Non-pigmented ciliary epithelial cell (primary cell): ENCODE data around the gene ATP6V0D1.
"Not testable (repeated sequence)": the region's sequence is repeated elsewhere in the genome, so short reads cannot be mapped to it uniquely, and the experiment has no call there.

Experiments
- DNase-seq: peaks from one replicate; pipeline ENCODE4 v3.0.0-alpha.2; 2010; ENCODE audit warnings: low read depth

ATP6V0D1 gene

DNA sequence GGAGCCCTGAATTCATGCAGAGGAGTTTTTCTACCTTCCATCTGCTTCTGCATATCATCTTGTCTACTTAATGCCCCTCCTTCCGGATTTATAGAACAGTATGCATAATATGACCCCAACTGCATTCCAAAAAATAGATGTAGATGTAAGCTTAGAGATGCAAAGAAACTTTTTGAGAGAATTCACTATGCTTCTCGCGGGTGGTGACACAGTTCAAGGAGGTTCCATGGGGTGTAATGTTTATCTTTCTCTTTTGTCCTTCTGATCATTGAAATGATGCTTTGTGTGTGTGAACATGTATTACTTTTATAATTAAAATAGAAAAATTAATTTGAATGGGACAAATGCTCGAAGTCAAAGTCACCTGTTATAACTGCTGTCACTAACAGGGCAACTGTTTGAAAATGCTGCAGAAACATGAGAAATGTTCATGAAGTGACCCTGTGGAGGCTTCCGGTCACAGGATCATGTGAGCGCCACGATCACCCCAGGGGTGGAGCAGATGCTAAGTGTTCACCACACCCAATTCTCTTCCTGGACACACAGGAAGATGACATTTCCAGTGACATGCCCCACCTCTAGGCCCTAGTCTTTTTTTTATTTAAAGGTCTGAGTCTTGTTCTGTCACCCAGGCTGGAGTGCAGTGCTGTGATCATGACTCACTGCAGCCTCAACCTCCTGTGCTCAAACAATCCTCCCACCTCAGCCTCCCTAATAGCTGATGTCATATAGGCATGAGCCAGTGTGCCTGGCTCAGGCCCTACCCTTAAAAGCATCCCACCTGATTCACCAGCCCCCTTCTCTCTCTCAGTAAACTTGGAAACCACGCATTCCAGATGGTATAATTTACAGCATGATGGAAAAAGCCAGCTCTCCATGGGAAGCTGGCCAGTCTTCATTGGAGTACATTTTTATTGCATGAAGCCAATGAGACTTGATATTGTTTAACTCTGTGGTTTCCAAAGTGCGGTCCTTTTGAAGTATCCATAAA, 23.4 kb upstream of the ATP6V0D1 start:
- DNase-seq, result no peak

DNA sequence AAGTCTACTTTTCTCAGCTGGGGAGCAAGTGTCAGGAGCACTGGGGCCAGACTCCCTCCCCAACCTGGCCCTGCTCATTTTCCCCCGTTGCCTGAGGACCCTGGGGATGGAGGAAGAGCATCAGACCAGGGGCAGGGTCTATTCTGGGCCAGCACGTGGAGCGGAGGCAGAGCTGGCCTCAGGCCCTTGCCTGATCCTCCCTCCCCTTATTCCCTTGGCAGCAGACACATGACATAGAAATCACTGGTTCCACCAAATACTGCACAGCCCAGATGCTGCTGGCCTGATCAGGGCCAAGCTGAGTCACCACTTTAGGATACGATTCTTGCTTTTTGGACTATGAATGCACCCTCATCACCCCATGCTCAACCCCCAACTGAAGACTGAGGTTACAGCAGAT, 18.1 kb upstream of the ATP6V0D1 start:
- DNase-seq, result no peak

DNA sequence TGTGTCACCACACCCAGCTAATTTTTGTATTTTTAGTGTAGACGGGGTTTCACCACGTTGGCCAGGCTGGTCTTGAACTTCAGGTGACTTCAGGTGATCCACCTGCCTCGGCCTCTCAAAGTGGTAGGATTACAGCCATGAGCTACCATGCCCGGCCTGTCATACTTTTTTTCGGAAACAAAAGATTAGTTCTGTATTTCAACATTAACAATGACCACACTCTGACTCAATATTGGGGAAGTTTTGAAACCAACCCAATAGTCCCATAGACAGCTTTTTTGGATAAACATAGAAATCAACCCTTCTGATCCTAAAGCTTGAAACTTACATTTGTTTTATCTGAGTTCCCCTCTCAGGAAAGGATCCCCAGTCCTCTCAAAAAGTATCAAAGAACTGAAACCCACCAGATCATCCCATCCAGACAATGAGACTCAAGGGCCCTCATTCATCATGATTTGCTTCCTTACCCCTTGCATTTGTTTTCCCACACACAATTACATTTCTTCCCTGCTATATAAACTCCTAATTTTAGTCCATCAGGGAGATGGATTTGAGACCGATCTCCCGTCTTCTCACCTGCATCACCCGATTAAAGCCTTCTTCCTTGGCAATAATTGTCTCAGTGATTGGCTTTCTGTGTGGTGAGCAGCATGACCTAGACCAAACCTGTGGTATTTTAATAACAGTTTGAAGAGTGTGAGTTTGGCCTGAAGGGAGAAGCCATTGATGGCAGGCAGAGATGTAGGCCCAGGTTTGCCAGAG, 9.6 kb upstream of the ATP6V0D1 start:
- DNase-seq, result no peak

DNA sequence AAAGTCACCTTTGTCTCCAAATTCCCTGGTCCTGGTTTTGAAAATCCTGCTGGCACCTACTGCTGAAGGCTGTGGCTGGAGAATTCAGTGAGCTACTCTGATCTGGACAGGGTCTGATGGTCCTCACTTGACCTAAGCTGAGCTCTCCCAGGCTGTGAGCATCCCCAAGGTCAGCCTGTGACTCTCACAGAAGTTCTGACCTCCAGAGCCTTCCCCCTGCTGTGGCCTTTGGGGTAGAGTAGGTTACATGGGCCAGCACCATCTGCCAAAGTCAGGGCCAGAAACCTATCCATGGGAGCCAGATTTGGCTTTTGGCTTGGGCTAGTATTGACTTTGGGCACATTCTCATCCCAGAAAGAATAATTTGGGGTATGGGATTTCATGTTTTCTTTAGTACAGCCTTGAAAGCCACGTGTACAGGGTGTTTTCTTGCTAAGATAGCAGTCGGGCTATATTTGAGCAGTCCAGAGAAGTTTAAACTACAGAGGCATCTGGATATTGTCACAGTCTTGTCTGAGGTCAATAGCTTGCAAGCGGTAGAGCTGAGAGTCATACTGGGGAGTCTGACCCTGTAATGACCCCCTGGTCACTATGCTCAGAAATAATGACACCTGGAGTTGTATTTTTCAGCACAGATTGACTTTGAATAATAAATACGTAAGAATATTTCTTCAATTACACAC, 8.6 kb upstream of the ATP6V0D1 start:
- no peak for DNase-seq

DNA sequence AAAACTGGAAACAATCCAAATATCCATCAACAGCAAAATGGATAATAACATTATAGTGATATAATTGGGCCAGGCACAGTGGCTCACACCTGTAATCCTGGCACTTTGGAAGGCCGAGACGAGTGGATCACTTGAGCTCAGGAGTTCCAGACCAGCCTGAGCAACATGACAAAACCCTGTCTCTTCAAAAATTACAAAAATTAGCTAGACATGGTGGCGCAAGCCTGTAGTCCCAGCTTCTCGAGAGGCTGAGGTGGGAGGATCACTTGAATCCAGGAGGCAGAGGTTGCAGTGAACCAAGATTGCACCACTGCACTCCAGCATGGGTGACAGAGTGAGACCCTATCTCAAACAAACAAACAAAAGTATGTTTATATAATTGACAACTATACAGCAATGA, 6.6 kb upstream of the ATP6V0D1 start:
- not testable (repeated sequence) for DNase-seq

DNA sequence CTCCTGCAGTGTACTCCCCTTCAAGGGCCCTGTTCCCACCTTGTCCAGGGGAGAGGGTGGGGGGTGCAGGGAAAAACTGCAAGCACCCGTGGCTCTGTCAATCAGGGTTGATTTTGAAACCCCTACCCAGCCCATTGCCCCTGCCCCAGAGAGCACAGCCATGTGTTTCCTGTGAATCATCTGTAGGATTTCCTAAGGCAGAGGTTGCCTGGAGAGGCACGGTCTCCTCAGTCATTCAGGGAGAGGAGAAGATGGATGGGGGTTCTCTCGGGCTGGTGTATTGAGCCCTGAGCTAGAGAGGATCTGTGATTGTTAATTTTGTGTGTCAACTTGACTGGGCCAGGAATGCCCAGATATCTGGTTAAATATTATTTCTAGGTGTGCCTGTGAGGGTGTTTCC, 5.8 kb upstream of the ATP6V0D1 start:
- DNase-seq, result no peak

DNA sequence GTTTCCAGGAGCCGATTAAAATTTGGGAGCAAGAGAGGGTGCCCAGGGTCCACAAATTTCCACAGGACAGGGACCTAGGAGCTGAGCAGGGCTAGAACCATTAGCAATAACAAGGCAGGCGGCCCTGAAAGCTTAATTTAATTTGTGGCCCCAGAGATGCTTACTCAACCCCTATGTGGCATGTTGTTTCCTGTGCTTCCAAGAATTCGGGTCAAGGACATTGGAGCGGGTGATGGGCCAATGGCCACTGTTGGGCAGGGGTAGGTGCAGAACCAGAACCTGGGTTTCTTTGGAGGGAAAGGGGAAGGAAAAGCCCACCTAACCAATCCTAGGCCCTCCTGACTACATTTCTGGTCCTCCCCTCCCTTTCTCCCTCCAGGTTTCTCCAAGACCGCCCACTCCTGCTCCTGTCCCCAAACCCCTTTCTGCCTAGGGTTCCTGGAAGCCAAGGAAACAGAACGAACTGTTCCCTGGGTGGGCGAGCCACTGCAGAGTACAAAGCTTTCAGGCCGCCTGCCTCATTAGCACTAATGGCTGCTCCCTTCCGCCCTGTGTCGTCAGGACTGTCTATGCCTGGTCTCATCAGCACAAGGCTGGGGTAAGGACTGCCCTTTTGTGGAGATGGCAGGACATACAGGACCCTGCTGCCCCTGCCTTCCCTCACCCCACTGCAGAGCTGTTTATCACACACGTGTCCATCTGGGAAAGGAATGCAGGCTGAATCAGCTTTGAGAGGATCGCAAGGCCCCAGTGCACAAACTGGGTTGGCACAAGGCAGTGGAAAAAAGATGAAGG, 3.0 kb upstream of the ATP6V0D1 start:
- no peak for DNase-seq

DNA sequence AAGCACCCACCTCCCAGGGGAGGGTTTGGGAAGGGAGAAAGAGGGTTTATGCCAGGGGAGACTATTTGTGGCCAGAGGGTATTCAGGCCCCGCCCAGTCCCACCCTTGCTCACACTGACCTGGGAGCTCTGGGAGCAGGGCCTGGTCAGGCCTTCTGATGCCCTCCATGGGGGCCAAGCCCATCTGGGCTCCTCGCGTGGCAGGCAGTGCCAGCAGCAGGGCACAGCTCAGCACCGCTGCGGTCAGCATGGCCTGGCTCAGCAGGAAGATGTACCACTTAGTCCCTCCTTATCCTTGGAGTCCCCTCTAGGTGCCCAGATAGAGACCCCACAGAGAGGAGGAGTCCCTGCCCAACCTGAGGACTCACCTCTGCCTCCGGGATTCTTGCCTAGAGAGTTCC, 2.2 kb upstream of the ATP6V0D1 start, which contains the start of gene AGRP:
AGRP (minus strand) TSS at position 398 of the 400 bp plus-strand sequence; CDS start at position 249, 149 bp downstream.
- no peak for DNase-seq

DNA sequence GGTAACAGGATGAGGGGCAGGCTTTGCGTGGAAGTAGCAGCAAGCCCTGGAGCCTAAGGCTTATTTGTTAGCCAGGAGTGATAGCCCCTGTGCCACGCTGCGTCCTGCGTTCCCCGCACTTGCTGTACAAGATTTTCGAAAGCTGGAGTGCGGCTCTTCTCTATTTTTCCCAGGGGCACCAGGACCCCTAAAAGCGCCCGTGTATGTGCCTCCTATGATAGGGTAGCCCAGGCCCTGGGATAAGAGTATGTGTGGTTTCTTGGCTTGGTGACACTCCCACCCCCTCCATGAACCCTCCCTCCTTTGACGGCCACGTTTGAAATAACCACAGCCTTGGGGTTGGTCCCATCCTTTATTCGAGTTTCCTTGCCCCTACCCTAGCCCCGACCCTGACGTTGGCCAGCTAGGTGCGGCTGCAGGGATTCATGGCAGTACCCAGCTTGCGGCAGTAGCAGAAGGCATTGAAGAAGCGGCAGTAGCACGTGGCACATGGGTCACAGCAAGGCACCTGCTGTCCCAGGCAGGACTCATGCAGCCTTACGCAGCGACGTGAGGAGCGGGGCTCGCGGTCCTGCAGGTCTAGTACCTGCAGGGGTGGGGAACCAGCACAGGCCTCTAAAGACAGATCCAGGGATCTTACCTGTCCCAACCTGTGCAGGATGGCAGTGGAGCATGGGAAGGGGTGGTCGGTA, 1.4 kb upstream of the ATP6V0D1 start:
- no peak for DNase-seq

DNA sequence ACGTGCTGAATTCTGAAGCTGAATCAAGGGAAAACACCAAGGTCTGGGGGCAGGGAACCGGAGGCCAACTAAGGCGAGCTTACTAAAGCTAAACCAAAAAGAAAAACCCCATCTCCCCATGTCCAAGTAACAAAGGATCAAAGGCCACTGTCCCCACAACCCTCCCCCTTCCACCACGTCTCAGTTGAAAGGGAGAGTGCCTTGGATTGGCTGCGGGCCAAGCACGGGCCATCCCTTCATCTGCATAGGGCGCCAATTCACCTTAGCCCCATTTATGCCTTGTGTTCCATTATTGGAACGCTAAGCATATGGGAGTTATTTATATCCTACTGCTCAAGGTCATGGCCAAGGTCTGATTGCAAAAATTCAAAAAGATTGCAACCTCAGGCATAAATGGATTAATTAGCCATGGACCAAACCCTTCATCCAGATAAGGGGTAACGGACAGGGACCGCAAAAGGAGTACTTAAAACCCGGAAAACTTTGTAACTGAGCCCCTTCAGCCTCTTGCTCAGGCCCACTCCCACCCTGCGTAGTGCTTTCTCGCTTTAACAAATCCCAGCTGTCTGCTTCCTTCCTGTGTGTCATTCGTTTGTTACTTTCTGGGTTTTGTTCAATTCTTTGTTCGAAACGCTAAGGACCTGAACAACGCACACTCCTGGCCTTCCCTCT, 740 bp upstream of the ATP6V0D1 start:
- DNase-seq, result no peak

DNA sequence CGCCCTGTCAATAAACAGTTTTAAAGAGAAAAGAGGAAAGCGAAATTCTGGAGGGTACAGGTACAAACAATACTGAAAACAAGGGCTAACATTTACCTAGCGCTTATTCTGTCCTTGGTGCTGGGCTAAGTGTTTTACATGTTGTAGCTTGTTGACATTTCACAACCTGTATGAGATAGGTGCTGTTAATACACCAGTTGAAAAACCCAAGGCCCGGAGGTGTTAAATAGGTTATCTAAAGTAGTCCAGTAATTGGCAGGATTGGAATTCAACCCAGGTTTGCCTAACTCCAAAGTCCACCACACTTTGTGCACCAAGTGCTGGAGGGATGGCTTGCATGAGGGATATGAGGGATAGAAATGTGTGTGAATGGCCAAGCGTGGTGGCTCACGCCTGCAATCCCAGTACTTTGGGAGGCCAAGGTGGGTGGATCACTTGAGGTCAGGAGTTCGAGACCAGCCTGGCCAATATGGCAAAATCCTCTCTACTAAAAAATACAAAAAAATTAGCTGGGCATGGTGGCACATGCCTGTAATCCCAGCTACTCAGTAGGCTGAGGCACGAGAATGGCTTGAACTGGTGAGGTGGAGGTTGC, 2.9 kb downstream of the ATP6V0D1 start:
- no peak for DNase-seq

DNA sequence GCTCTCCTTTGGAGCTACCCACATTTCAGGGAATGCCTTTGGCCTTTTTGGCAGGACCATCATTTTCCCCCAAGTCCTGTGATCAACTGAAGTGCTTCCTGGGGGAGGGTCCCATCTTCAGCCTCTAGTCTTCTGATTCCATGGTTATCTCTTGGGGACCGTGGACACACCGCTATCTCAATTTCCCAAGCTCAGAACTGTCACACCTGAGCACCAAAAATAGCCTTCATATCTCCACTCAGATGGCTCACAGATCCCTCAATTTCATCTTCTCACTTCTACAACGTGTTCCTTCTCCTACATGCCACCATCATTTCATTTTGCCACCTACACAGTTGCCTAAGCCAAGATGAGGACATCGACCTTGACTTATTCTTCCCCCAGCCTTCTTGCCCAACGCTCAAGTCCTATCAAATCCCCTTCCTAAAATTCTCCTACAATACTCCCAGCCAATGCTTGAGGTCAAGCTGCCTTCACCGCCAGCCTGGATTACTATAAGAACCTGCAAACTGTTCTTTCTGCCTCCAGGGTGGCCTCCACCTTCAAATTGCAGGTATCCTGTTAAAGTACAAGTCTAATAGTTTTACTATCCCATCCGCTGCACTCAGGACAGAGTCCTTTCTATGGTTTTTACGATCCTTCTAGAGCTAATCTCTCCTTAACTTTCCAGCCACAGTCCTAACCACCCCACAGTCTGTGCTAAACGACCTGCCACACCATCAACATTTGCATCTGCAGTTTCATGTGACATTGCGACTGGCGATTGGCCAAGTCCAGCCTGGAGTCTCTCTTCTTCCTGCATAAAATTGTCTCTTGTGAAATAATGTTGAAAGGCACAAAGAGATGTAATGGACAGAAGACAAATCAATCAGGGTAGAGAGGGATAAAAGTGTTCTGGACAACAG, 6.2 kb downstream of the ATP6V0D1 start:
- DNase-seq, result no peak

DNA sequence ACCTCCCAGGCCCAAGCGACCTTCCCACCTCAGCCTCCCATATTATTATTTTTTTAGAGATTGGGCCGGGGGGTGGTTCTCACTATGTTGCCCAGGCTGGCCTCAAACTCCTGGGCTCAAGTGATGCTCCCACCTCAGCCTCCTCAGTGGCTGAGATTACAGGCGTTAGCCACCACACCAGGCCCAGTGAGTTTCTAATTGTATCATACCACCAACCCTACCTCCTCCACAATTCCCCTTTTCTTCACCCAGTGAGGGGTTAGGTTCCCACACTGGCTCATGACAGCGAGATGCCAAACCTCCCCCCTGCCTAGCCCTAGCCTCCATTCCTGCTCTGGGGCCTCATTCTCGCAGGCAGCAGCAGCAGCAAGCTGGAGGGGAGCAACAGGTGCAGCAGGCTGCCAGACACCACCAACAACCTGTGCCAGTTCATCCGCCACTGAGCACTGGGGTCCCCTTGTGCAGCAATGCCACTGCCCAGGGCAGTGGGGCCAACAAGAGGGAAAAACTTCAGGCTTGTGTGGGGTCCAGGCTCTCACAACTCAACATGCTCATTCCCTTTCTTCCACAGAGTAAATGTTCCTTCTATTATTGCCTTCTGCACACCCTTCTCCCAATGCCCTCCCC, 9.1 kb downstream of the ATP6V0D1 start:
- no peak for DNase-seq

DNA sequence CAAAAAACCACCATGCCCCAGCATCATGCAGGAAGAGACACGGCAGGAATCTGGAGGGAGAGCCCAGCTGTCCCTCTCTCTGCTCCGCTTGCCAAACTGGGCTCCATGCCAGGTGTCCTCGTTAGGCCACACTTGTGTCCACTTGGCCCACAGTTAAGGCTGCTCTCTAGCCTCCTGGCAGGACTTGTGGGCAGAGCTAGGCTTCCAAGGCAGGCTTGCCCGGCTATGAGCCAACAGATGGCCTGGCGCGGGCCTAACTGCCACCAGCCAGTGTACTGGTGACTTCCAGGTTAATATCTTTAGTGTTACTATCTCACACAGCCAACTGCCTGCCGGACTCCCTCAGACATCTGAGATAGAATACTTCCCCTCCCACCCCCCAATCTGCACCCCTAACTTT, 10.6 kb downstream of the ATP6V0D1 start:
- no peak for DNase-seq

DNA sequence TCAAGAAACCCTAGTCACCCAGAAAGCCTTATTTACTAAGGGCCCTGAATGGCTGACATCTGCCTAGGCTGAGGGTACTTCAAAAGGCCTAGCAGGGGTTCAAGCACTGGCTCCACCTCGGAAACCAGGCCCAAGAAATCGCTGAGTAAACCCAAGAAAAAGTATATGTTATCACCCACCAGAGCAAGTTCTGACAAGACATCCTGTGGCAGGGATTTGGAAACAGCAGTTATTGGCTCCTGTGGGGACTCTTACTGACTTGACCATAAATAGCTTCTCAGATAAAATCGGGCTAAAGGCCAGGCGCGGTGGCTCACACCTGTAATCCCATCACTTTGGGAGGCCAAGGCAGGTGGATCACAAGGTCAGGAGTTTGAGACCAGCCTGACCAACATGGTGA, 12.2 kb downstream of the ATP6V0D1 start:
- DNase-seq, result no peak

DNA sequence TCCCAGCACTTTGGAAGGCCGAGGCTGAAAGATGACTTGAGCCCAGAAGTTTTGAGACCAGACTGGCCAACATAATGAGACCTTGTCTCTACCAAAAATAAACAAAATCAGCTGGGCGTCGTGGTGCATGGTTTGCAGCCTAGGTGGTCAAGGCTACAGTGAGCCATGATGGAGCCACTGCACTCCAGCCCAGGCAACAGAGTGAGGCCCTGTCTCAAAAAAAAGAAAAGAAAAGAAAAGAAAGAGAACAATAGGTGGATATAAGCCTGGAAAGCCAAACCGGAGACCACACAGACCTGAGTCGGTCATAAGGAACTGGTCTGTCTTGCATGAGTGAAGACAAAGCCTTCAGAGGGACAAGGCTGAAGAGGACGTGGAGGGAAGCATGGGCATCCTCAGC, 14.4 kb downstream of the ATP6V0D1 start:
- DNase-seq, result no peak

DNA sequence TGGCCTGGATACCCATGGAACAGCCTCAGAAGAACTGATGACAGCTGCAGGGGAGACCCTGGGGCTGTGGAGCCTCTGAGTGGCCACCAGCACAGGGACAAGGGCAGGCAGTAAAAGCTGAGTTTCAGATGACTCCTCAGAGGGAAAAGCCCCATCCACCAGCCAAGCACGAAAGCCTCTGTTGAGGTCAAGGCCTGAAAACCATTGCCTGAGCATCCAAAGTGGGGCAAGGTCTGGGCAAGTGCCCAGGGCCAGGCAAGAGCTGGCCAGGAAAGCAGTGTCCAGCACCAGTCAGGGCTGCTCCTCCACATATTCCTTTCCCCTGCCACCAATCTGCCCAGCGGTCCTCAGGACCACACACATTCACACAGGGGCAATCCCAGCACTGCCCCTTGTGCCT, 16.4 kb downstream of the ATP6V0D1 start:
- no peak for DNase-seq

DNA sequence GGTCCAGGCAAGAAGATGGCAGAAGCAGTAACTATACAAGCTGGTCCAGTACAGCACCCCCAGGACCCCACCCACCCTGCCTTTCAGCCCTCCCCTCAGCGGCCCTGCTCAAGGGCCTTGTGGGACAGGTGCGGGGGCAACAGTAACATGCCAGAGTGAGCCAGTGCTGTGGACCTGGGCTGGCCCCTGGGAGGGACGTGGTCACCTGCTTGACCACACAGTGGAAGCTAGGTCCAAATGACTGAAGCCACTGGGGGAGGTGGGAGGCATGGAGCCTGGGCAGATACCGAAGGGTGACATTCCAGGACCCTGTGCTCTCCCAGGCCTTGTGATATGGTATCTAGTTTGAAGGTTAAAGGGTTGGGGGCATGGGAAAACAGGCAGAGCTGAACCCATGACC, 17.3 kb downstream of the ATP6V0D1 start:
- no peak for DNase-seq

DNA sequence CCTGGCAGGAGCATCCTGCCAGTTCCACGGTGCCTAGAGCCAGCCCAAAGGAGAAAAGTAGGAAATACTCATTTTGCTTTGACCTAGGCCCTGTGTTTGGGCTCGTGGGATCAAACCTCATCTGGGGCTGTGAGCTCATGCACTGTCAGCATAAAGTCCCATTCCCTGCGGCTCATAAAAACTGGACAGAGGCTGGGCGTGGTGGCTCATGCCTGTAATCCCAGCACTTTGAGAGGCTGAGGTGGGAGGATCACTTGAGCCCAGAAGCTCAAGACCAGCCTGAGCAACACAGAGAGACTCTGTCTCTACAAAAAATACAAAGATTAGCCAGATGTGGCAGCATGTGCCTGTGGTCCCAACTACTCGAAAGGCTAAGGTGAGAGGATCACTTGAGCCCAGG, 17.9 kb downstream of the ATP6V0D1 start:
- no peak for DNase-seq
